ENCODE results near the gene PAX7.

PAX7 gene

DNA sequence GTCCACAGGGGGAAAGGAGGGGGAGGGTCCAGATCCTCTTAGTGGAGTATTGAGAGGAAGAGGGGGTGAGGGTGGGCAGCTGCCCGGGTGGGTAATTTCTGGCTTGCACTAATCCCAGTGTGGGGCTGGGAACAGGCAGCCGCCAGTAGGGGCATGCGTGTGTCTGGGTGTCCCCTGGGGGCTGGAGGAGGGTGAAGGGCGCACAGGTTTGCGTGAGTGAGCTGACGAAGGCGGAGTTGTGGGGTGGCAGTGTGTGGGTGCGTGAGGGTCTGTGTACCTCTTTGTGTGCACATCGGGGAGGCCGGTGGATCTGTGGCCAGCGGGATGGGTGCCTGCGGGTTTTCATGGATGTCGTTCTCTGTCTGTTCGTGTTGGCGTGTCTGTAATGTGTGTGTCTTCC, 97.3 kb downstream of the PAX7 start:
- H3K4me3 ChIP-seq (ENCODE audit: low read depth, low read length), result no peak overlapping the region
- no peak for DNase-seq (ENCODE audit: low read depth)
- TF ChIP-seq, protein P1, sequence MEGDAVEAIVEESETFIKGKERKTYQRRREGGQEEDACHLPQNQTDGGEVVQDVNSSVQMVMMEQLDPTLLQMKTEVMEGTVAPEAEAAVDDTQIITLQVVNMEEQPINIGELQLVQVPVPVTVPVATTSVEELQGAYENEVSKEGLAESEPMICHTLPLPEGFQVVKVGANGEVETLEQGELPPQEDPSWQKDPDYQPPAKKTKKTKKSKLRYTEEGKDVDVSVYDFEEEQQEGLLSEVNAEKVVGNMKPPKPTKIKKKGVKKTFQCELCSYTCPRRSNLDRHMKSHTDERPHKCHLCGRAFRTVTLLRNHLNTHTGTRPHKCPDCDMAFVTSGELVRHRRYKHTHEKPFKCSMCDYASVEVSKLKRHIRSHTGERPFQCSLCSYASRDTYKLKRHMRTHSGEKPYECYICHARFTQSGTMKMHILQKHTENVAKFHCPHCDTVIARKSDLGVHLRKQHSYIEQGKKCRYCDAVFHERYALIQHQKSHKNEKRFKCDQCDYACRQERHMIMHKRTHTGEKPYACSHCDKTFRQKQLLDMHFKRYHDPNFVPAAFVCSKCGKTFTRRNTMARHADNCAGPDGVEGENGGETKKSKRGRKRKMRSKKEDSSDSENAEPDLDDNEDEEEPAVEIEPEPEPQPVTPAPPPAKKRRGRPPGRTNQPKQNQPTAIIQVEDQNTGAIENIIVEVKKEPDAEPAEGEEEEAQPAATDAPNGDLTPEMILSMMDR (conservative IDR thresholded peaks at IDR 0.05; ENCODE audit: low read depth, low read length), result no peak

DNA sequence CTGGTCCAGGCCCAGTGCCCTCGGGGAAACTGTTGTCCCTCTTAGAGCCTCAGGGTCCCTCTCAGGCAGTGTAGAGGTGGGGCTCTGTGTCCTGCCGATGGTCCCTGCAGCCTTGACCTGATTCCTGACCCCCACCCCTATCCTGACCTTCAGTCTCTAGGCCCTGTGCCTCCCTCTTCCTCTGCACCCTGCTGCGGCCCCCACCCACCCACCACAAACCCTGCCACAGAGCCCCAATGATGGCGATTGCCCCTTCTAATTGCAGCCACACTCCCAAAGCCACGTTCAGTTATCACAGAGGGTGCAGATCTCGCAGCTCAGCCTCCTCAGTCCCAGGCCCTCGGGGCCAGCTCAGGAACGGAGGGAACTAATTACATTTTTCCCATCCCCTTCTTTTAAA, 99.7 kb downstream of the PAX7 start:
- no peak for DNase-seq (ENCODE audit: low read depth)
- TF ChIP-seq, protein P1 (conservative IDR thresholded peaks at IDR 0.05; ENCODE audit: low read depth, low read length), result no peak
- H3K4me3 ChIP-seq (ENCODE audit: low read depth, low read length), result no peak overlapping the region

DNA sequence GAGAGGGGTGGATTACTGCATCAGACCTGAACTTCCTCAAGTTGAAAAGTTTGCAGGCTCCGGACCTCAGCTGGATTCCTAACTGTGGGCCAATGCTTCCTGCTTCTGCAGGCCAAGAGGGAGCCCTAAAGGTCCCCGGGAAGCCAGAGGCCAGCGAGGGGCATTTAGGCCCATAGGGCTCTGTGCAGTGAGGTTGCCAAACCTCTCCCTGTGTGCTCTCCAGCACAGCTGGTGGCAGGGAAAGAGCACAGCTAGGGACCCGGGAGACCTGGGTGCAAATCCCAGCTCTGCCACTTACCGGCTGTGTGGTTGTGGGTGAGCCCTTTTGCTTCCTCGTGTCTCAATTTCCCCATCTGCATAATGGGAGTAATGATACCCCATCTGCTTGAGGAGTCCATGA, 100.5 kb downstream of the PAX7 start:
- TF ChIP-seq, protein P1 (conservative IDR thresholded peaks at IDR 0.05; ENCODE audit: low read depth, low read length), result no peak
- no peak for DNase-seq (ENCODE audit: low read depth)
- no peak overlapping the region for H3K4me3 ChIP-seq (ENCODE audit: low read depth, low read length)

DNA sequence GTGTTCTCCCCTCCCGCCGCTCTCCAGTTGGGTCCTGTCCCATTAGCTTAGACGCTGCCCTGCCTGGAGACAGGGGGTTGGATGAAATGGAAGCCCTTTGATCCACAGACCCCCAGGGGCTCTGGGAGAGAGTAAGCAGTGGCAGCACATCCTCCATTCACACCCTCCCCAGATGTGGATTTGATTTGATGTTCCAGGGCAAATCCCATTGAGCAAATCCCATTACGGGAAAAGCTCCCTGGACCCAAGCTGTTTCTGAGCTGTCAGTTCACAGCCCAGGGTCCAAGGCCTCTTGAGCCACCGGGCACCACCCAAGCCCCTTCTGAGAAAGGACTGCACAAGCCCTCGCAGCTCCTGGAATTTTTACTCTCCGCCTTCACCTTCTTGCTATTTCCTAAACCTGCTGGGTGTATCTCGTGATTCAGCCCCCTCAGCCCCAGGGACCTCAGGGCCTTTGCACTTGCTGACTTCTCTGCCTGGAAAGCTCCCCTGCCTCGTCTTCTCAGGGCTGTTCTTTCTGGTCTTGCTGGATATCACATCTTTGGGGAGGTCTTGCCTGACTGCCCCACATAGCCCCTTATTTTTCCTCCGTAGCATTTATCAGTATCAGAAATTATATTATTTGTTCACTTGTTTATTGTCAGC, 101.1 kb downstream of the PAX7 start:
- no peak for DNase-seq (ENCODE audit: low read depth)
- H3K4me3 ChIP-seq (ENCODE audit: low read depth, low read length), result no peak overlapping the region
- TF ChIP-seq, protein P1 (conservative IDR thresholded peaks at IDR 0.05; ENCODE audit: low read depth, low read length), result no peak

DNA sequence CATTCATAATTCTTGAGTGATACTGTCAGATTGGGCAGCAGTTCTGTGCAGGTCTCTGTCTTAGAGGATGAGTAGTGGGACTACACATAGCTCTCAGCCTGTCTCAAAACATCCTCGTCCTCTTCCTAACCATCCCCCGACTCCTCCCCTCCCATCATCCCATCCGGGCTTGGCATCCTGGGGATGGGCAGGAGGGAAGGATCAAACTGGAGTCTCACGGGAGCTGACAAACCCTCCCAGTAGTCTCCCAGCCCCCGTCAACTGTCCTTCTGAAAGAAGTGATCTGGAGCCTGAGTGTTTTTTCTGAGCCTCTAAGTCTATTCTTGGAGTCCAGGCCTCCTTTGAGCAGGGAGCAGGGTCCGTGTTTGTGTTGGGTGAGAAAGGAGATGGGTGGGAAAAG, 102.0 kb downstream of the PAX7 start:
- no peak overlapping the region for H3K4me3 ChIP-seq (ENCODE audit: low read depth, low read length)
- no peak for DNase-seq (ENCODE audit: low read depth)
- TF ChIP-seq, protein P1 (conservative IDR thresholded peaks at IDR 0.05; ENCODE audit: low read depth, low read length), result no peak

DNA sequence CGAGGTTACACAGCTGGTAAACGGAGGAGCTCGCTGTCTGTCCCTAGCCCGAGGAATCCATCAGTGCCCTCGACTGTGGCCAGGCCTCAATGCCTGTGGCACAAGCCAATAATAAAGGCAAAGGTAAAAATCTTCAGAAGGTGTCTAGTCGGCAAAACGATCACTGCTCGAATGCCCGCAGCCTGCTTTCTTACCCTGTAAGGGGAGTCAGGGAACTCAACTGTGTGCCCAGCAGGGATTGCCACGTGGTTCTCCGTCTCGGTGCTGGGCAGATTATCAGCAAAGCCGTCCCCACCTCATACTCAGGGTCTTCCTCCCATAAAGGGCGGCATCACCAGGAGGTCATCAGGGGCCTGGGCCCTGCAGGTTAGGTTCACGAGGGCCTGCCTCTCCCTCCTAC, 103.4 kb downstream of the PAX7 start:
- TF ChIP-seq, protein P1 (conservative IDR thresholded peaks at IDR 0.05; ENCODE audit: low read depth, low read length), result no peak
- DNase-seq (ENCODE audit: low read depth), result no peak
- no peak overlapping the region for H3K4me3 ChIP-seq (ENCODE audit: low read depth, low read length)

DNA sequence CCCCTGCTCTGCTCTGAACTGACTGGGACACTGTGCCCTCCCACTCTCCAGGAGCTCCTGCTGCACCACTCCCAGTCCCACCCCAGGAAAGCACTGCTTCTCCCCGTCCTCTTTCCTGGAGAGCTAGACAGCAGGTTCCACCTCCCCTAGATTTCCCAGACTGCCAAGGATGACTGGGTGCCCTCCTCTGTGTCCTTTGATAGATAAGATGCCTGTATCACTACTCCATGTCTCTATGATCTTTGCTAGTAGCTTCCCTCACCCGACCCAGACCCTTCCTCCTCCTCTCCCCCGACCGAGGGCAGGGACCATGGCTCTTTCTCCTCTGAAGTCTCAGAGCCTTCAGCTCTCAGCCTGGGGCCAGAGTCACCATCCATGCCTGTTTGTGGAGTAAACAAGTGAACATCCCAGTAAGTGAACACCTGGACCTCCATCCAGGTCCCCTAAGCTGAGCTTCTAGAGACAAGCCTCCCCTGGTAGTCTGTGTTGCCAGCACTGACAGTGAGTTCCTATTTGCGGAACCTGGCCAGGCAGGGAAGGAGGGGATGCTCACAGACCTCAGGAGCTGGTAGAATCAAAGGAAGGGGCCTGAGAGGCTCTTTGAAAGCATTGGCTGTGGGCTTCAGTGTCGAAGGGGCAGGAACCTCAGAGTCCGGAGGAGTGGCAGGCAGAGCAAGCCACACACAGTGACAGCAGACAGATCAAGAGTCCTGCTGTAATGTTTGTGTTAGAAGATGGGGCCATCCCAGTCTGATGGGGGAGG, 104.0 kb downstream of the PAX7 start:
- DNase-seq (ENCODE audit: low read depth), result no peak
- TF ChIP-seq, protein P1 (conservative IDR thresholded peaks at IDR 0.05; ENCODE audit: low read depth, low read length), result no peak
- H3K4me3 ChIP-seq (ENCODE audit: low read depth, low read length), result no peak overlapping the region

All from choroid plexus epithelial cell (primary cell).